HUES48 (cell line): ENCODE data around the gene FAM193B.

Experiments used
- H3K27ac ChIP-seq: one replicate; pipeline ENCODE4 v1.7.0; 2013; ENCODE audit warnings: low read depth, low read length, inconsistent platforms
- H3K27me3 ChIP-seq: 2 replicates; pipeline ENCODE4 v1.6.1; 2013; ENCODE audit warnings: mild to moderate bottlenecking, low read length; ENCODE audit not compliant: control insufficient read depth, insufficient read depth
- H3K36me3 ChIP-seq: 2 replicates; pipeline ENCODE4 v1.6.1; 2013; ENCODE audit warnings: low read length; ENCODE audit not compliant: control insufficient read depth, insufficient read depth
- H3K4me1 ChIP-seq: 2 replicates; pipeline ENCODE4 v1.6.1; 2013; ENCODE audit warnings: mild to moderate bottlenecking, low read length; ENCODE audit not compliant: control insufficient read depth, insufficient read depth
- H3K4me3 ChIP-seq: 2 replicates; pipeline ENCODE4 v1.5.1; 2013; ENCODE audit warnings: mild to moderate bottlenecking, low read depth, low read length
- H3K9ac ChIP-seq: 2 replicates; pipeline ENCODE4 v1.6.1; 2013; ENCODE audit warnings: mild to moderate bottlenecking, low read depth, low read length, moderate library complexity
- H3K9me3 ChIP-seq: 2 replicates; pipeline ENCODE4 v1.6.1; 2013; ENCODE audit warnings: low read length; ENCODE audit not compliant: control insufficient read depth, insufficient read depth

The FAM193B gene

DNA sequence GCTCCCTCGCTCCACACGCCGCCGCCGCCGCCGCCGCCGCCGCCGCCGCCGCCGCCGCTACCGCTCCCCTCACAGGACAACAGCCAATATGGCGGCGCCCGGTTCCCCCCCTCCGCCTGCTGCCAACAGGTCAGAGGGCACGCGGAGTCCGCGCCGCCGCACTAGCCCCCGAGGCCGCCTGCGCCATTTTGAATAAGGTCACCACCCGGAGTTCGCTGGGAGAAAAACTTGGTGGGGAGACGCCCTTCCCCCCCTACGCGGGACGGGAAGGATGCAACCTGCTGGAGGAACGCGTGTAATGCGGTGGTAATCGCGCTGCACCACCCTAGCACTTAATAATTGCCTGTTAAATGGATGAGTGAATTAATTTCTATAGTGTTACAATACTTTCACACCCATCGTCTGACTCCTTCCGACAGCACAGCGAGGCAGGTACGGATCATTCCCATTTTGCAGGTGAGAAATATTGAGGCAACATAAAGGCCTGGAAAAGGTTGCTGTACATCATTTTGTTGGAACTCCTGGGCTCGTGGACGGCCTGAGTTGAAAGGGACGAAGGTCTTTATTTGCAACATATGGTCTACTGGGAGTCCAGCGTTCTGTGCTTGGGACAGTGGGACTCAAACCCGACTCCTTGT is at the start of gene FAM193B:
Gene FAM193B, minus strand, starts transcription at position 90 of the 638 bp plus-strand sequence. CDS start 105 bp downstream, outside the sequence.
- Histone ChIP-seq H3K9ac (peak within 1 kb of the TSS; percentile 70), H3K36me3 (peaks cover 29% of the 10 kb centered on the region), H3K9me3 (no peaks in the 10 kb centered on the region), H3K27me3 (no peaks in the 10 kb centered on the region), H3K4me3 (peak within 1 kb of the TSS; percentile 89), H3K4me1 (peaks cover 16% of the 10 kb centered on the region), H3K27ac (peak within 1 kb of the TSS; percentile 68)

DNA sequence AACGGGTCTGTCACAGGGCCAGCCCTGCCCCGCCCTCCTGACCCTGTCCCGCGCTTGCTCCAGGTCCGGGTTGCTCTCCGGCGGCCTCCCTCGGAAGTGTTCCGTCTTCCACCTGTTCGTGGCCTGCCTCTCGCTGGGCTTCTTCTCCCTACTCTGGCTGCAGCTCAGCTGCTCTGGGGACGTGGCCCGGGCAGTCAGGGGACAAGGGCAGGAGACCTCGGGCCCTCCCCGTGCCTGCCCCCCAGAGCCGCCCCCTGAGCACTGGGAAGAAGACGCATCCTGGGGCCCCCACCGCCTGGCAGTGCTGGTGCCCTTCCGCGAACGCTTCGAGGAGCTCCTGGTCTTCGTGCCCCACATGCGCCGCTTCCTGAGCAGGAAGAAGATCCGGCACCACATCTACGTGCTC is 49.8 kb upstream of the FAM193B start:
- no peaks in the 10 kb centered on the region for H3K9me3 ChIP-seq
- H3K36me3 ChIP-seq: no peaks in the 10 kb centered on the region; the same call in 1 of the 2 replicates
- no peaks in the 10 kb centered on the region for H3K27me3 ChIP-seq
- no peak overlapping the region for H3K4me3 ChIP-seq
- H3K27ac ChIP-seq: no peak overlapping the region
- H3K9ac ChIP-seq: no peak overlapping the region
- H3K4me1 ChIP-seq: peaks cover 16% of the 10 kb centered on the region

DNA sequence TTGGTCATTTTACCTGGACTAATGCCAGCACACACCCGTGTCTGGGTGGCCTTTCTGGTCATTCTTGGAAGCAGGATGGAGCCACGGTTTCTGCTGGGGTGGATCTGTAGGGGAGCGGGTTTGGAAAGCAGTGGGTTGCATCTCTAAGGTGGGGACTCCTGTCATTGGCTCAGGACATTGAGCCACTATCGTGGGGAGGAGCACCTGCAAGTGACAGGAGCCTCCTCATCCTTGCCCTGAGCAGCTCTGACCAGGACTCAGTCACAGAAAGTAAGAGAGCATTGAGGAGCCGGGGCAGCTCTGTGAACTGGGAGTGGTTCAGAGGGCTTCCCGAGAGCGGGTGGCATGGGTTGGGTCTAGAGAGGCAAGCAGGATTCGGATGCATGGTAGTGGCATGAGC is 49.3 kb upstream of the FAM193B start:
- peaks cover 16% of the 10 kb centered on the region for H3K4me1 ChIP-seq
- no peak overlapping the region for H3K9ac ChIP-seq
- no peak overlapping the region for H3K27ac ChIP-seq
- H3K36me3 ChIP-seq: no peaks in the 10 kb centered on the region; the same call in 1 of the 2 replicates
- H3K4me3 ChIP-seq: no peak overlapping the region
- no peaks in the 10 kb centered on the region for H3K27me3 ChIP-seq
- no peaks in the 10 kb centered on the region for H3K9me3 ChIP-seq

DNA sequence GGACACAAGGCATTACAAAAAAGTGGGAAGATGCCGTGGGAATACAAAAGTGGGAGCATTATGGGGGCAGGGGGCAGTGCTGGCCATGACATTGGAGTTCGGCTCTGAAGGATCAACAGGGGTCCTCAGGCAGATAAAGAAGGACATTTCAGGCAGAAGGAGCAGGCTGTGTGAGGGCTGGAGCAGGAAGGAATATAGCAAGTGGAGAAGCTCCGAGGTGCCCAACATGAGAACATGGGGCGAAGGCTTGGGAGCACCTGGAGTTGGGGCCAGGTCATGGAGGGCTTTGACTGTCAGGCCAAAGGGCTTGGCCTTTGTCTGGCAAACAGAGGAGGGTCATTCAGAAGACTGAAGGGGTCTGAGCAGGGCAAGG is 48.1 kb upstream of the FAM193B start:
- Histone ChIP-seq H3K36me3 (no peaks in the 10 kb centered on the region; the same call in 1 of the 2 replicates), H3K9ac (no peak overlapping the region), H3K27ac (no peak overlapping the region), H3K27me3 (no peaks in the 10 kb centered on the region), H3K4me1 (peaks cover 9% of the 10 kb centered on the region; the same call in 1 of the 2 replicates), H3K9me3 (no peaks in the 10 kb centered on the region), H3K4me3 (no peak overlapping the region)

DNA sequence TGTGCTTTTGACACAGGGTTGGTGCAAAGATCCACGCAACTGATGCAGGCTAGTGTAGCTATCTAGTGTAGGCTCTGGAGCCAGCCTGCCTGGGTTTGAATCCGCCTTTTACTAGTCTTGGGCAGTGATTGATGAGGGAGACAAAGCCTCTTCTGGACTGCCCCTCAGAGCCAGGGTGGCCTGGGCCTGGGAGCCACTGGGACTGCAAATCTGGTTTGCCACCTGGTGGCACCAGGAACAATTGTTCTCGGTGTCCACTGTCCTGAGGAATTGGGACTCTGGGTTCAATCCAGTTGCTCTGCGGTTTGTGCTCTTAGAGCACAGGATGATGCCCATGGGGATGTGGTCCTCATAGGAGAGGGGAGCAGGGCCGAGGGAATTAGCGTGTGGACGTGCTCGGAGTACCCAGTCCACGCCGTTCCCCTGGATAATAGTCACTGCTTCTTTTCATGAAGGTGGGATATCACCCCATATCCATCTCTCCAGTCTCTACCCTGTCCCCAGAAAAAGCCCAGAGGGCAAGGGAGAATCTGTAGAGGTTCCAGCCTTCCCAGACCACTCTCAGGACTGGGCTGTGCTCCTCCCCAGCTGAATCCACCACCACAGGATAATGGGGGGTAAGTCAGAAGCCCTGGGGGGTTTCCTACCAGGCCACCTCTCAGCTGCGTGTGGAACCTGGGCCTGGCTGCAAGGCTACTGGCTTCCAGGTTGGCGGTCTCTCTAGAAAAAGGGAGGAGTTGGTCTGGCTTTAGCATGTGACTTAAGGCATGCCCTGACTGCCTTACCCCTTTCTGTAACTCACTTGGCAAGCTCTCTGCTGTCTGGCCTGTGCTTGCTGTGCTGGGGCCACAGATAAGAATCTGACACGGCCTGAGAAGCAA is 47.5 kb upstream of the FAM193B start:
- Histone ChIP-seq H3K4me3 (no peak overlapping the region), H3K27ac (no peak overlapping the region), H3K9ac (no peak overlapping the region)

DNA sequence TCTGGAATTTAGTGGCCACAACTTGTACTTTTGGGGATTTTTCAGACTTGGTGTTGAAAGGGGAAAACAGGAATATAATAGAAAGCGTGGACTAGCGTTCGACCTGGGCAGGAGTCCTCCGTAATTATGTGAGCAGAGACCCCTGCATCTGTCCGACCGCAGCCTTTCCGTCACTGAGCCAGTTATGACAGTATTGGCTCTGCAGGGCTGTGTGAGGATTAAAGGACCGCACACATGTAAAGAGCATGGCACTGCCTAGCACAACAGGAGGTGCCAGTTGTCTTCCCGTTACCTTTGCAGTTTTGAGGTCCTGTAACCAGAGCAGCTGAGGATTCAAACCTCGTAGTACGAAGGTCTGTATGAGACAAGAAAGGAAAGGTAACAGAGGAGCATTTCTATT is 46.8 kb upstream of the FAM193B start:
- H3K4me1 ChIP-seq: peaks cover 5% of the 10 kb centered on the region; the same call in 1 of the 2 replicates
- H3K9me3 ChIP-seq: no peaks in the 10 kb centered on the region
- no peak overlapping the region for H3K27ac ChIP-seq
- H3K9ac ChIP-seq: no peak overlapping the region
- H3K4me3 ChIP-seq: peak overlapping the region; percentile 86; the same call in 1 of the 2 replicates
- H3K27me3 ChIP-seq: no peaks in the 10 kb centered on the region
- peaks cover 8% of the 10 kb centered on the region; the same call in 1 of the 2 replicates for H3K36me3 ChIP-seq

More for the DNA sequence above, 47.5 kb upstream of the FAM193B start:
- Histone ChIP-seq H3K4me1 (peaks cover 5% of the 10 kb centered on the region; the same call in 1 of the 2 replicates), H3K9me3 (no peaks in the 10 kb centered on the region), H3K27me3 (no peaks in the 10 kb centered on the region), H3K36me3 (peaks cover 1% of the 10 kb centered on the region; the same call in 1 of the 2 replicates)

DNA sequence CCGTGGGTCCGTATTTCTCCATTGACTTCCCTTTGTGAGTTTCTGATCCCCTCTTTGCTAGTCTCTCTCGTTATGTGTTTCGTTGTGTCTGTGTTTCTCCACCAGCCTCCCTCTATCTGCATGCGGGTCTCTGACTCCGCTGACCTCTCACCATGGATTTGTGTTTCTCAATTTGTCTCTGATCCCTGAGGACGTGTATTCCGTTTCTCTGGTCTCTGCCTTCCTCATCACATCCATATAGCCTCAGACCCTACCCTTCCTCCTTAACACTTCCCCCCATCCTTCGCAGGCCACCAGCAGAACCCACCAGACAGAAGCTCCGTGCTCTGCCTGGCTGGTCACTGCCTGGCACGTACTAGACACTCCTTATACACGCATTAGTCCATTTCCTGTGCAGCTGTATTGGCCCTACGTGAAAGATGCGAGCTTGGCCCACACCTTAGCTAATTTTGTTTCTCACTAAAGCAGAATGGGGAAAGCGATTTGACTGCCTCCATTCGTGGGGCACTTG is 46.2 kb upstream of the FAM193B start:
- Histone ChIP-seq H3K9me3 (no peaks in the 10 kb centered on the region), H3K27ac (peak overlapping the region; percentile 61)

DNA sequence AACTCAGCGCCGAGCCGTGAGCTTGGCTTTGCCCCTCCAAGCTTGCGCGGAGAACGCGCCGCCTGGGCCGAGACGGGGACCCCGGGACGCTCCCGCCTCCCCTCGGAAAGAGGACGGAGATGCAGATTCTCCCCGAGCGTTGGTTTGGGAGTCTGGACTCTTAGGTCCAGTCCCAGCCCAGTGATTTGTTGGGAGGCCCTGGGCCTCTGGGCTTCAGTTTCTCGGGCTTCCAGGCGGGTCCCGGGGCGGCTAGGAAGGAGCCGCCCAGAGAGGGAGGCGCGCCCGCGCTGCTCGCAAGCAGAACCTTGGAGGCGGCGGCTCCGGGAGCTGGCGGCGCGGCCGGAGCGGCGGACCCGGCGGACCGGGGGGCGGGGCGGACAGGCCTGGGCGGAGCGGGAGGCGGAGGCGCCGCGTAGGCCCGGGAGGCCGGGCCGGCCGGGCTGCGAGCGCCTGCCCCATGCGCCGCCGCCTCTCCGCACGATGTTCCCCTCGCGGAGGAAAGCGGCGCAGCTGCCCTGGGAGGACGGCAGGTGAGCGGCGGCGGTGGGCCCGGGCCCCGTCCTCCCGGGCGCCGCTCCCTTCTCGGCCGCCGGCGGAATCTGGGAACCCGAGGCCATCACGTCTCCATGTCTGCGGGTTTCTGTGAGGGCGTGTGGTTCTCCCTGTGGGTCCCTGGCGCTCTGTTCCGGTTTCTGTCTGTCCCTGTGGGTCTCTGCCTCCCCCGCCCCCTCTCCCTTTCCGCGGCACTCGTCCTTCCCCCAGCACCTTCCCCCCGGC is 45.6 kb upstream of the FAM193B start, which contains the start of gene B4GALT7:
Gene B4GALT7, plus strand, starts transcription at position 402 of the 777 bp plus-strand sequence. Its CDS starts 79 bp downstream, at position 481.
- peak within 1 kb of the TSS; percentile 61 for H3K27ac ChIP-seq
- H3K4me1 ChIP-seq: peaks cover 5% of the 10 kb centered on the region; the same call in 1 of the 2 replicates
- H3K9me3 ChIP-seq: no peaks in the 10 kb centered on the region
- peaks cover 20% of the 10 kb centered on the region for H3K36me3 ChIP-seq
- peak within 1 kb of the TSS; percentile 83 for H3K9ac ChIP-seq
- H3K27me3 ChIP-seq: no peaks in the 10 kb centered on the region
- H3K4me3 ChIP-seq: peak within 1 kb of the TSS; percentile 86

More for the DNA sequence above, 46.2 kb upstream of the FAM193B start:
- Histone ChIP-seq H3K9ac (peak overlapping the region; percentile 83), H3K27me3 (no peaks in the 10 kb centered on the region), H3K4me1 (peaks cover 5% of the 10 kb centered on the region; the same call in 1 of the 2 replicates), H3K36me3 (peaks cover 14% of the 10 kb centered on the region), H3K4me3 (peak overlapping the region; percentile 86)

DNA sequence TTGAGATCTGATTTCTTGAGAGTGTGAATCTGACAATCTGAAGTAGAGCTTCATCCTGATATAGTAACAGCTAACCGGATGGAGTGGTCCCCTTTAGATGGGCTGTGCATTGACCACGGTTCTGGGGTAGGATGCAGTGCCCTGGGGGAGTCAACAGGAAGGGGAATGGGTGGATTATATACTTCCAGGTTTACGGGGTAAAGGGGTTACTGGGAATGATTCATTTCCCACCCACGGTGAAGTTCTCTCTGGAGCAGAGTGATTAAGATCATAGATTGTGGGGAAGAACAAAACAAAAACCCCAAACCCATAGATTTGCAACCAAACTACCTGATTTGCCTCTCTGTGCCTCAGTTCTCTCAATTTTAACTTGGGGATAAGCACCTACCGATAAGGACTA is 44.1 kb upstream of the FAM193B start:
- Histone ChIP-seq H3K27me3 (no peaks in the 10 kb centered on the region), H3K4me3 (no peak overlapping the region), H3K27ac (no peak overlapping the region), H3K4me1 (peaks cover 5% of the 10 kb centered on the region; the same call in 1 of the 2 replicates), H3K9ac (no peak overlapping the region), H3K9me3 (no peaks in the 10 kb centered on the region), H3K36me3 (peaks cover 35% of the 10 kb centered on the region)

DNA sequence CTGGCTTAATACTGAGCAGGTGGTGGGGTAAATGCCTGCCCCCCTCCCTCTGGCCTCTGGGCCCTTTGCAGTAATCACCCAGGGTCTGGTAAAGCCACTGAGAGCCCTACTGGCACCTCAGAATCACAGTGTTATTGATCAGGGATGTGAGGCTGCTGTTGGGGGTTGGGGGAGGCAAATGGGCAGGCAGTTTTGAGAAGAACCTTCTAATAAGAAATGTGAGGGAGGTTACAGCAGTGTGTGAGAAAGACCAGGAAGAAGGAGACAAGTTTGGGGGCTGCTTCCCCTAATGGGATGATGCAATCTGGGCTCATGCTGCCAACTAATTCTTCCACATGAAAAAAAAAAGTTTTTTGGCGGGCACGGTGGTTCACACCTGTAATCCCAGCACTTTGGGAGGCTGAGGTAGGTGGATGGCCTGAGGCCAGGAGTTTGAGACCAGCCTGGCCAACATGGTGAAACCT is 42.4 kb upstream of the FAM193B start:
- no peaks in the 10 kb centered on the region for H3K27me3 ChIP-seq
- peaks cover 5% of the 10 kb centered on the region; the same call in 1 of the 2 replicates for H3K4me1 ChIP-seq
- no peak overlapping the region for H3K4me3 ChIP-seq
- H3K36me3 ChIP-seq: peaks cover 38% of the 10 kb centered on the region
- H3K27ac ChIP-seq: no peak overlapping the region
- no peaks in the 10 kb centered on the region for H3K9me3 ChIP-seq
- no peak overlapping the region for H3K9ac ChIP-seq
